GM10847 (cell line): ENCODE measurements around the gene PARVG.

Experiments
- POLR2A ChIP-seq: IDR thresholded peaks from 2 replicates; pipeline ENCODE4 v1.6.1; 2011; ENCODE audit not compliant: insufficient read length; ENCODE audit errors: extremely low read depth

The PARVG gene, protein sequence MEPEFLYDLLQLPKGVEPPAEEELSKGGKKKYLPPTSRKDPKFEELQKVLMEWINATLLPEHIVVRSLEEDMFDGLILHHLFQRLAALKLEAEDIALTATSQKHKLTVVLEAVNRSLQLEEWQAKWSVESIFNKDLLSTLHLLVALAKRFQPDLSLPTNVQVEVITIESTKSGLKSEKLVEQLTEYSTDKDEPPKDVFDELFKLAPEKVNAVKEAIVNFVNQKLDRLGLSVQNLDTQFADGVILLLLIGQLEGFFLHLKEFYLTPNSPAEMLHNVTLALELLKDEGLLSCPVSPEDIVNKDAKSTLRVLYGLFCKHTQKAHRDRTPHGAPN

DNA sequence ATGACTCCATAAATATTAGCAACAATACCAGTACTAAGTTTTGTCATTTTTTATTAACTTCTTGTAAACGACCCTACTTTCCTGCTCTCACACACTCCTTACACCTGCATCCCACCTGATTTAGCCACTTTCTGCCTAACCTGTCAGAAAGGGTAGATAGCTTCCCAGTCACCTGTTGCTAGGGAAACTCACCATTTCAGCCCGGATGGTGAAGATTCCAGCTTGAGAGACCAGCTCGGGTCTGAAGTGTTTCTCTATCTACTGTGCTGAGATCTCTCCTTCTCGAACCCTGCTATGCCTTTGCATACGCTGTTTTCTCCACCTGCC lies at the start of gene PARVG:
PARVG (plus strand) TSS at position 220 of the 327 bp plus-strand sequence. CDS start 2,405 bp downstream, outside the sequence.
- TF ChIP-seq POLR2A = no peak

DNA sequence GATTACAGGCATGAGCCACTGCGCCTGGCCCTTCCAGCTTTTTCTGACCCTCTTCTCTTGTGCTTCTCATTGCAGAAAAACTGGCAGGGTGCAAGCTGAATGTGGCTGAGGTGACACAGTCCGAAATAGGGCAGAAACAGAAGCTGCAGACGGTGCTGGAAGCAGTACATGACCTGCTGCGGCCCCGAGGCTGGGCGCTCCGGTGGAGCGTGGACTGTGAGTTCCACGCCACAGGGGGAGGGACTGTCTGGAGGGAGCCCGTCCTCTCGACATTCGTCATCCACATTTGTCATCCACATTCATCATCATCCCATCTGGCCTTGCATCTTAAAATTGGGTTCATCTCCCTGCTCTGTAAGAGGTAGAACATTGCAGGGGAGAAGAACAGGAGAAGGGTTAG lies 49.3 kb upstream of the PARVG start:
- no peak for TF ChIP-seq POLR2A

DNA sequence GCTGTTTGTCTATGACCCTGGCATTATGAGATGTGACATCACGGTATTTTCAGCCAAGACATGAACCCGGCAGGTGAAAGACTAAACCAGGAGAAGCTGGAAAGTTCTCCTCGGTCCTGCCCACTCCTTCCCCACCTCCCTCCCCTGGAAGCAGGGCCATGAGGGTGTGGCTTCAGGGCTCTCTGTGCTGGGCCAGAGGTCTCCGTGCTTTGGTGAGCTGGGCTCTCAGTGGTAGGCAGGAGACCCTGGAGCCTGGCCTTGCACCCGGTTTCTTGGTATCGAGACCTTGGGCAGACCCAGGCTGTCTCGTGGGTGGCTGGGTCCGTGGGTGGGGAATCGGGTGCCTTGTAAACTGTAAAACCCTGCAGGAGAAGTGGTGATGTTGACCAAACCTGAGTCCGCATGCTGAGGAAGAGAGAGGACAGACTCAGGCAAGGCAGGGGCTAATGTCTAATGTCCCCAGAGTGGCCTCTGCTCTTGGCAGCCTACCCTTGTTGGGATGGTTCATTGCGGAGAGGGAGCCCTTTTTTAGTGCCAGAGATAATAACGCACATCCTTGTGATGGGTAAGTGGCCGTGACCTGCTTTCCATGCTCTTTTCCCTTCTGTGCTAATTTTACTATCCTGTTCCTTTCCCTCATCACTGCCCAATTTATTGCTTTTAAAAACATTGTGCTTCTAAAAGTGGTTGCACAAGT lies 48.6 kb upstream of the PARVG start:
- no peak for TF ChIP-seq POLR2A

DNA sequence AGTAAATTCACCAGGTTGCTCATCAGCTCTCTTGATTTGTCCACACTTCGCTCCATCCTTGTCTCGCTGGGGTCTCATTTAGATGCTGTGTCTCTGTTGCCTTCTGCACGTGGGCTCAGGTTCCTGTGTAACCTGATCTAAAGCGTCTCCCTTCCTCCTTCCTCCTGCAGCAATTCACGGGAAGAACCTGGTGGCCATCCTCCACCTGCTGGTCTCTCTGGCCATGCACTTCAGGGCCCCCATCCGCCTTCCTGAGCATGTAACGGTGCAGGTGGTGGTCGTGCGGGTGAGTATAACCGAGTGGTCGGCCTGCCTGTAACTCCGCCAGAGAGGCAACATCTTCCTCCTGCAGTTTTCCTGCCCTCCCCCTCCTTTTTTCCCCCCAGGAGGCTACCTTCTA lies 48.0 kb upstream of the PARVG start:
- TF ChIP-seq POLR2A = no peak

DNA sequence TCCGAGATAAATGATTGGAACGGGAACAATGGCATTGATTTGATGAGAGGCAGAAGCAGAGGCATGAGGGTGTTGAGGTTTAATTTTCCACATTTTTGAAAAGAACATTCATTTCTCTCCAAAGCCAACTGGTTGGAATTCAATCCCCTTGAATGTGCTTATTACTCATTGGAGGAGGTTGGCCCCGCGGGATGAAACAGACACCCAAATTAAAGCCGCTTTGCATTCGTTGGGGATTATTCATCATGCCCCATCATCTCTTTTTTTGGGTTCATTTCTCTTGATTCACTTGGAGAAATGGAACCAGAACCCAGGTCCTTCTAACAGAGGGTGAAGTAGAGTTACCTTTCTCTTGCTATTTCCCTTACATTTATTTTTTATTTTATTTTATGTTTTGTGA lies 47.6 kb upstream of the PARVG start:
- TF ChIP-seq POLR2A = no peak

DNA sequence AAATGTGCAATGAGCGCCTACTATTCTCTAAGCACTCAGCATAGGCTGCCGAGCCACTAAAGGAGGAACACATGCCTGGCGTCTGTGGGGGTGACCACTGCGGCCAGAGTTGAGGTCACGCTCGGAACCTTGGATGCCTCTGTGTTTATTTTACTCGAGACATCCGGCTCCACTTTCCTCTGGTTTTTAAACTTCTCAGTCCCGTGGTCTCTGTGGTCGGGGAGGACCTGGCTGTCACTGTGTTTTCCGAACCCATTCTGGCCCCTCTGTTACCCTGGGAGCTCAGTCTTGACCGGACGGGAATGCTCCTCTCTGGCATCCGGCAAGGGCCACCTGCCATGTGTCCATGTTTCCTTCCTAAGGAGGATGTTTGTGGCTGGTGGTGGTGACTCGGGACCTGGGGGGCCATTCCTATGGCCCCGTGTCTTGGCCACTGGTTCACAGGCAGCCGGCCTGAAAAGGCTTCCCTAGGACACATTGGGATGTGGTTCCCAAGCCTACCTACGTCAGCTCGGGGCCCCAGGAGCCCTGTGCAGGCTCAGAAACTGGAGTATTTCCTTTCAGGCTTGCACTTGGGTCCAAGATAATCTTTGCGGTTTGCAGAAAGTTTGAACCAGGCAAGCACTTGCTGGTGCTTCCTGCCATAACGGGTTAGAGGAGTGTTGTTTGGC lies 46.7 kb upstream of the PARVG start:
- no peak for TF ChIP-seq POLR2A

DNA sequence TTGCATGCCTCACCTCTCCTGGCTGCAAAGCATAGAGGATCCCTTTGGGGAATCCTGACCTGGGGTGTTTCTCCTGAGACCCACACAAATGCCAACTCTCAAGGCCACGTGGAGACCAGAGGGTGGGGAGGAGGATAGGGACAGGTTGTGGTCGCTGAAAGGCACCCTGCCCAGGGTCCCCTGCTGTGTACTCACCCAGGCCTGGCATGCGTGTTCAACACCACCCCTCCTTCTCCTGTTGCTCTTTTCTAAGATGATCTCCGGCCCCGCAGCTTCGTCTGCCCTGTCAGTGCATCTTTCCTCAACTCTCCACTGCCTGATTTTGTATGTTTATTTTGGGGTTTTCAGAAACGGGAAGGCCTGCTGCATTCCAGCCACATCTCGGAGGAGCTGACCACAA lies 44.6 kb upstream of the PARVG start:
- TF ChIP-seq POLR2A = no peak

DNA sequence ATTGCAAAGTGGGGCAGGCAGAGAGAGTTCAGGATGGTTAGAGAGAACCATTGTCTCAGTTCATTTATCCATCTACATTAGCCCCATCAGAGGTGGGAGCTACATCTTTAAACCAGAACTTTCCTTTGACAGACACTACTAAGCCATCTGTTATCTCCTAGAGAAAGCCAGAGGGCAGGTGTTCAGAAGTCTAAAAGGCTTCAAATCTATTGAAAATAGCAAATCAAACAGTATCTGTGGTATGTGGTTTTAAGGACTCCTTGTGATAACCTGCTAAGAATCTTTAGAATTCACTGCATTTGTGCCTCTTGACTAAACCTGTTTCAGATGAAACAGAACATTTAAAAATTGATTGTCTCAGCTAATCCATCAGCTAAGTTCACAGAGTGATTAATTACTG lies 43.9 kb upstream of the PARVG start:
- no peak for TF ChIP-seq POLR2A

DNA sequence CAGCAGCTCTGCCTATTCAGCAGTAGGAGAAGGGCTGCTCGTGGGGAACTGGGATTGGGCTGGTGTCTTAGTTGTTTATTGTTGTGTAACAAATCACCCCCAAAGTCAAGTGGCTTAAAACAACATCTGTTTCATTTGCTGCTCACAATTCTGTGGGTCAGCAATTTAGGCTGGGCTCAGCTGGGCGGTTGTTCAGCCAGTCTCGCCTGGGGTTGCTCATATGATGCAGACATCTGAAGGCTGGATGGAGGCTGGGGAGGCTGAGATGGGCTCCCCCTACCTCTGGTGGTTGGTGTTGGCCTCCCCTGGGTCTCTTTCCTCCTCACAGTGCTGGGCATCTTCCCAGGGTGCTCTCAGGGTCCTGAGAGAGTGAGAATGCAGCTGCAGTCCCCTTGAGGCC lies 43.3 kb upstream of the PARVG start:
- TF ChIP-seq POLR2A = no peak

DNA sequence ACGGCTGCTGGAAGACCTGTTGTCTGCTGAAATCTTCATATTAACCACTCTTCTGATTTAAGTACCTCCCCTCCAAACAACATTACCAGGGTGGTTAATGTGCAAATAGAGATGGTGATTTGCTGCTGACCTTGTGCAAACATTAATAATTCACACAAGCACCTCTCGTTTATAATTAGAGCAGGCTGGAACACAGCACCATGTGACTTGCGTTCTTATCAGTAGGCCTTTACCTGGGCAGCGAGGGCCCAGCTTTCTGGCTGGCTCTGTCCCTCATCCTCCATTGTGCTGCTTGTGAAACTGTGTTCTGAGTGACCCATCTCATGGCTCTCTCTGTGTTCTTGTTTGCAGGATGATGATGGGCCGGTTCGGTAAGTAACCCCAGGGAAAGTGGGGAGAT lies 41.0 kb upstream of the PARVG start:
- TF ChIP-seq POLR2A = no peak

DNA sequence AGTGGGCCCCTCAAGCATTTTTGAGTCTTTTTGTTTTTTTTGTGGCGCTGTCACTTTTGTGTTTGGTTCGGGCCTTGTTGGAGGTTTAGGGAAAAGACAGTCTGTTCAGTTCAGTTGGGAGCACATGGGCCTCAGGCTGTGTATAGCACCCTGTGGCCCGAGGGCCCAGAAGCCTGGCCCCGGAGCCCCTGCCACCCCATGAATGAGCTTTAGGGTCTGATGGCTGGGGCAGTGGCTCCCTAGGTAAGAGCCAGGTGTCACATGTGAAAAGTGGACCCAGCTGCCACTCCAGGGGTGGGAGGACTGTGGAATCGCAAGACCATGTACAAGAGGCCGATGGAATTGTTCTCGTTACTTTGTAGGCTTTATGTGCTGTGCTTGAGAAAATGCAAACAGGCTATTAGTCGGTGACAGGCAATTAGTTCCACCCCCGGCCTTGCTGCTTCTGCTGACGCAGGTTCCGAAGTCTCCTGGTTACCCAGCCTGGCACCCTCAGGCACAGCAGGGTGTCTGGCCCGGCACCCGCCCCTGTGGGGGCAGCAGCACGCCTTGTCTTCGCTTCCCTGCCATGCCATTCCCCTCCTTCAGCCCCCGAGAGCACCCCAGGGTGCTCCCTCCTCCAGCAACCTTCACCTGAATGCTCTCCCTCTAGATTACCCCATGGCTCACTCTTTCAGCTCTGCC lies 38.2 kb upstream of the PARVG start:
- no peak for TF ChIP-seq POLR2A

DNA sequence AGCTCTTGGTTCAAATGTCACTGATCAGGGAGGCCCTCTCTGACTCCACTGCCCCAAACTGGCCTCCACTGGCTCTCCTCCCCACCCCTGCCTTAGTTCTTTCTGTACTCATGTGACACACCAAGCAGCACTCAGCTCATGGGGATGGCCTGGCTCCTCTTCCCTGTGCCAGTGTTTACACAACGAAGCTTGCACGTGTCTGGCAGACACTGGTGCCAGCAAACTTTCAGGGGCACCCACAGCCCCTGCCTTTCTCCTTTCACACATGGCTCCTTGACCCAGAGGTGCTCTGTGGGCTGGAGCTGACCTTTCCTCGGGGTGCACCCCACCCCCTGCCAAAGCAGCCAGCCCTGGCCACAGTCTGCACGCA lies 37.6 kb upstream of the PARVG start:
- TF ChIP-seq POLR2A = no peak

DNA sequence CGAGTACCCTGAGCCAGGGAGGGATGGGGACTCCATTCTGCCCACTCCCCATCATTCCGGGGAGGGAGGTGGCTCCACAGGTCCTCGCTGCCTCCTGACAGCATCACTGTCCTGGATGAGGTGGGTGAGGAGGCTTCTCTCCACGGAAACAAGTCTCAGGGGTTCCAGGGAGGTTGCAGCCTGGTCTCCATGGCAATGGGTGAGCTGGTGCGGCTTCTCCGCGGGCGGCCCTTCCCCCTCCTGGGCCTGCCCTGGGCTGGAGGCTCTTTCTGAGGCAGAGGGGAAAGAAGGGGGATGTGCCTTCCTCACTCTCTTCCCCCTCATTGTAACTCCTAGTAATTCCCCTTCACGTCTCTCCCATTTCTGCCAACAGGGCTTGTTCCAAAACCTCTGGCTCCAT lies 37.1 kb upstream of the PARVG start:
- no peak for TF ChIP-seq POLR2A

DNA sequence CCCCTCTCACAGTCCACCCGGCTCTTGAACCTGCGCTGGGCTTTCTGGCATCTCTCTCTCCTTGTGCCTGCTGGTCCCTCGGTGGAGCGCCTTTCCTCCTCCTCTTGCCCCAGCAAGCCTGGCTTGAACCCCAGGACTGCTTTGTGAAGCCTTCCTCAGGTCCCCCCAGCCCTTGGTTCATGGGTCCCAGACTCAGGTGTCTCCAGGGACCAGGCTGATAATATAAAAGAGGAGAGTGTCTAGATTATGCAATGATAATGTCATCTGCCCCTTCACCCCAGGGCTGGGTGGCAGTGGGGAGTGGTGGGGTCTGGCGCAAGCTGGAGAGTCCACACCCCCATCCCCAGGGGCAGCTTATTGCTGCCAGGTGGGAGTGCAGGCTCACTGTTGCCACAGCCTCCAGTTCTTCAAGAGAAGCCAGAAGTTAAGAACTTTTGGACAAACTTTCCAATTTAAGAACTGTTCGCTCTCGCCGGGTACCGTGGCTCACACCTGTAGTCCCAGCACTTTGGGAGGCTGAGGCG lies 36.6 kb upstream of the PARVG start:
- no peak for TF ChIP-seq POLR2A

DNA sequence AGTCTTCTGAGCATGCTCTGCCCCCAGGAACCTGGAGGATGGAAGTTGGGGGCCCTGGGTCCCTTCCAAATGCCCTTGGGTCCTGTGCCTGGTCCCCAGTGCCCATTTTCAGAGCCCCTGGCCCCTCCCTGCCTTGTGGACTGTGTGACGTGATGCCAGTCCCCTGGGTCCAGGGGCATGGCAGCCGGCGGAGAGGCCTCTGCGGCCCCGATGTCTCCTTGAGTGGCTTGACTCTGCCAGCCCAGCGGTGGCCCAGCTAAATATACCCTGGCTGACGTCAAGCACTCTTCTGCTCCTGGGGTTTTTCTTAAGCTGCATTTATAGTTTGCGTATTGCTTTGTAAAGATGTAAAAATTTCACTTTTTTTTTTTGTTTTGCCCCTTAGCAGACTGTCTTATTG lies 35.2 kb upstream of the PARVG start:
- TF ChIP-seq POLR2A = no peak

DNA sequence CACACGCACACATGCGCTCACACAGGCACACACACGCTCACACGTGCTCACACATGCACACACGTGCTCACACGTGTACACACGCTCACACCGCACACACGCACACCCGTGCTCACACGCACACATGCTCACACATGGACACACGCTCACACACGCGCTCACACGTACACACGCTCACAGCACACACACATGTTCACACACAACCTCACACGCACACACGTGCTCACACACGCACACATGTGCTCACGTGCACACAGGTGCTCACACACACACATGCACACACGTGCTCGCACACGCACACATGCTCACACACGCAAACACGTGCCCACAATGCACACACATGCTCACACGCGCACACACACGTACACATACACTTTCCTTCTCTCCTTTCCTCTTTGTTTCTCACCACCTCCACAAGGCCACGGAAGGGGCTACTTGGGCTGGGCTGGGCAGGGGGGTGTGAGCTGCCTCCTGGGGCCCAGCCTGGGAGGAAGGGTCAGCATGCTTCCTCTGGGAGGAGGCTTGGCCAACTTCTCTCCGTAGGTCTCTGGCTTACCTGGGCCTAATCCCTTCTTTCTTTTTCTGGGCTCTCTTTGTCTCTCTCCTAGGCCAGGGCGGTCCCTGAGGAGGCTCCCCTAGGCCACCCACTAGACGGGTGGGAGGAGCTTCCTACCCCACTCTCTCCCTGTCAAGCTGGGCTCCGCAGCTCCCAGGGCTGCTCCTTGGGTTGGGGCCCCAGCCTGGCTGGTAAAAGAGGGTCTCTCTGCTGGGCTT lies 34.5 kb upstream of the PARVG start:
- TF ChIP-seq POLR2A = no peak
